COLO829 (cell line): ENCODE results near the gene BBS7.
A peak's percentile ranks its signal among the peaks of the same experiment; 100 is the strongest.

Experiments used
- DNase-seq: peaks from one replicate; pipeline ENCODE4 v3.0.0; 2012; ENCODE audit warnings: low spot score

Gene BBS7

DNA sequence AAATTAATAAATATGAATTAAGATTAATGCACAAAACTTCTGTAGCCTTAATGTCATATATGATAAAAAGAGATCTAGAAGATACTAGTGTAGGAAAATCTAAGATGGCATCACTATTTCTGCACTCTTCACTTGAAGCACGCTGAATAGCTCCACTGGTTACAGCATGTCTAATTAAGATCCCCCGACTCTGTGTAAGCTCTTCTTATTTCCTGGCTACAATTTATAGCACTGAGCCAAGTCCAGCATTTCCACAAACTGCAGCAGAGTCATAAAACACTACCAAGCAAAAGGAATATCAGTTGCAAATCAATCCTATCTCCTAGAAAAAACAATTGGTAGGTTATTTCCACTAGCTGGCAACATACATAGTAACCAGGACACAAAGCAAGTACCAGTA lies 45.3 kb downstream of the BBS7 start:
- no peak for DNase-seq

DNA sequence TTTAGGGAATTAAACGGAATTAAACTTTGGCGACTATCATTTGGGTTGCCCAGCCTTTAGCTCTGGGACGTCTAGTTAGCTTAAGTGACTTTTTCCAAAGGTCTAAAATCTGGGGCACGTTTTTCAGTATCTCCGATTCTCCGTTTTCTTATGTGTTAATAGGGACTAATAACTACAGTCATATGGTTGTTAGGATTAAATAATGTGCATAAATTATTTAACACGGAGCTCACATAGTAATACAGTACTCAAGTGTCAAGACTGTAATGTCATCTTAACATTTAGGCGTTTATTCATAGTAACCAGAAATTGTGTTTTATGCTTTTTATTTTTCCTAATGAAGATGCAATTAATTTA lies 46.1 kb downstream of the BBS7 start:
- no peak for DNase-seq

DNA sequence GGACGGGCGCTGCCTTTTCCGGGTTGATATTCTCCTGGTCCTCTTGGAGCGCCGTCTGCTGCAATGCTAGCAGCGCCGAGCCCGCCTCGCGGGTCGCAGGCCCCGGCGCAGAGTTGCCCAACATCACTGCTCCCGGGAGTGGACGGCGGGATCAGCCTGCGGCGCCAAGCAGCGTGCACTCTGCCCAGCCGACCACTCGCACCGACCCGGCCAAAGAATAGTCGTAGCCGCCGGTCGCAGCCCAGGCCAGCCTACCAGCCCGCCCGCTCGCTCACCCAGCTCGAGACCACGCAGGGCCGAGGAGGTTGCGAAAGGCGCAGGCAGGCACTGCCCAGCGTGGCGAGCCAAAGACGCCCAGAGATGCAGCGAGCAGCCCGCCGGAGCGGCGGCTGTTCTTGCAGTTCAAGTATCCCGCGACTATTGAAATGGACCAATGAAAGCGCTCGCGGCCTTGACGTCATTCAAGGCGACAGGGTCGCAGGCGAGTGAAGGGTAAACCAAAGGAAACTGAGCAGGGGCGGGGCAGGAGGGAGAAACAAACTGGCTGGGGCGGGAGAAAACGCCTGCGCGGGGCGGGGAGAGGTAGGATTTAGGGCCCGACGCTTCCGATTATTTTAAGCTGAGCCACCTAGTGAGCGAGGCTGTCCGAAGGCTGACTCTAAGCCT lies 46.6 kb downstream of the BBS7 start, which contains the start of gene CCNA2:
TSS of gene CCNA2 (minus strand) at position 379 of the 666 bp plus-strand sequence. CDS start at position 124, 255 bp downstream.
- peak; percentile 97 for DNase-seq

GRCh38 chr4:121822796-121823504 lies 47.3 kb downstream of the BBS7 start:
- DNase-seq = no peak

- no peak for DNase-seq
These were observed 48.2 kb downstream of the BBS7 start for GRCh38 chr4:121822047-121822446.

- DNase-seq = no peak
These were observed 50.9 kb downstream of the BBS7 start for GRCh38 chr4:121819216-121819965.

- DNase-seq = no peak
These were observed 52.1 kb downstream of the BBS7 start for GRCh38 chr4:121818215-121818614.

GRCh38 chr4:121817701-121818100 lies 52.6 kb downstream of the BBS7 start:
- no peak for DNase-seq

DNA sequence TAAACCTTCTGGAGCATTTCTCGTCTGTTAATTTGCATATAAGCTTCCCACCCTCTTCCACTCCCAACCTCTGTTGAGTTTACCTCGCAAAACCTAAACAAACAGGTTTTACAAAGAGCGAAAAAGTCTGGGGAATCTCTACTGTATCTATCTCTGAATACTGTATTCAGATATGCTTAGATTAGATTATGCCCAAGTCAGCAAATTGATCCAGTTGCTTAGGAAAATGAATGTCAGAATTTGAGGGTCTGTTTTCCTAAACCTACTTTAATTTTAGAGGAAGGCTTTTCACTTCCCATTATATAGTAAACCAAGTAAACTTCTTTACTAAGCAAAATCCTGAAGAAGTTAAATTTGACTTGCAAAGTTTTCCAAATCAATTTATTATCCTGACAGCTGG lies 53.3 kb downstream of the BBS7 start:
- no peak for DNase-seq

DNA sequence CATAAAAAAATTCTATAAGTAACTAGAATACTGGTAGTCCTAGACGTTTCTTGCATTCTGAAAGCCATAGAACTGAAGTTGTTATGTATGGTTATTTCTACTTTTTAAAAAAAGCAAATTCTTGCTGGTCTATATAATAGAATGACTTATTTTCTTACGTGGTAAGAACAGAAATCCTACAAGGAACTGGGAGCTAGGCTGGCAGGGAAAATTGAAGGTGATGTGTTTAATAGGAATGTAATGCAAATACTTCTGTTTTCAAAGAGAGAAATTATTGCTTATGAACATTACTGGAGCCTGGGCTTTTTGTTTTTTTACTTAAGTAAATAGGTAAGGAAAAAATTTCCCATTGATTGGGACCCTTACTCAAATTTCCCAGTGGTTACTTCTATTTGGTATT lies 55.5 kb downstream of the BBS7 start:
- no peak for DNase-seq

GRCh38 chr4:121811122-121811521 lies 59.2 kb downstream of the BBS7 start:
- no peak for DNase-seq

DNA sequence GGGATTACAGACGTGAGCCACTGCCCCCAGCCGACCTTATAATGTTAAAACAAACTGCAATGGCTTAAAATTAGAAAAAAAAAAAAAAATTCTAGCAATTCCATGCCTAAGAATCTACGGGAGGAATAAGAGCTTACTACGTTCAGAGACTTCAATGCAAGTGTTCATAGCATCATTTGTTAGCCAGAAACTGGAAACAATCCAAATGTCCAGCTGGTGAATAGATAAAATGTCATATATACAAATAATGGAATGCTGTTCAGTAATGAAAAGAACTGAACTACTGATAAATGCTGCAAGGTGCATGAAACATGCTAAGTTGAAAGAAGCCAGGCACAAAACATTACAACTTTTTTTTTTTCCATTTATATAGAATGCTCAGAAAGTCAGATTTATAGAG lies 63.9 kb downstream of the BBS7 start:
- DNase-seq = no peak

- DNase-seq = no peak
These were observed 68.6 kb downstream of the BBS7 start for GRCh38 chr4:121801715-121802075.

- DNase-seq = peak; percentile 92
These were observed 69.1 kb downstream of the BBS7 start, which contains the start of gene EXOSC9 for GRCh38 chr4:121800961-121801714. Gene EXOSC9, plus strand, starts transcription at chr4:121801323. Its CDS starts 102 bp downstream, at chr4:121801425.

GRCh38 chr4:121800638-121800960 lies 69.7 kb downstream of the BBS7 start:
- DNase-seq = no peak

DNA sequence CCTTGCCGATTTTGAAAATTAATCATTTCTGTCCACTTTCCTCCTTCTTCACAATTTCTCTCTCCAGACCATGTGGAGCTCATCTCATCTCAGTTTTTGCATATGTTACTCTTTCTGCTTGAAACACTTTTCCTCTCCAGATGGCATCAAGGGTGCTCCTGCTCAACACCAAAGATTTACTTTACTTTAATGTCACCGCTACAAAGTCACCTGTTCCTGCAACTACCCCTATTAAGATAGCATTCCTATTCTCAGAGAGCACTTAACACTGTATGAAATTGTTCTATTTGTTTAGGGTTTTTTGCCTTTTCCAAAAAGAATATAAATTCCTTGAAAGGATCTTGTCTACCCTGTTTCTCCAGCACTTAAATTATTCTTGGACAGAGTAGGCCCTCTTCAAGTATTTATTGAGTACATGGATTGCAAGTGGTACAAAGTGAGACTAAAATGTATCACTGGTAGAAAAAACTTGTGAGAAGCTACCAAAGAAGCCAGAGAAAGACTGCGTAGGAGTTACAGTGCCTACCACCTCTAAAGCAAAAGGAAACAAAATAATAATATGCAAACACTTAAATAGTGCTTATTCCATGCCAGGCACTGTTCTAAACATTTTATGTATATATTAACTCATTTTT lies 70.3 kb downstream of the BBS7 start:
- DNase-seq = no peak

DNA sequence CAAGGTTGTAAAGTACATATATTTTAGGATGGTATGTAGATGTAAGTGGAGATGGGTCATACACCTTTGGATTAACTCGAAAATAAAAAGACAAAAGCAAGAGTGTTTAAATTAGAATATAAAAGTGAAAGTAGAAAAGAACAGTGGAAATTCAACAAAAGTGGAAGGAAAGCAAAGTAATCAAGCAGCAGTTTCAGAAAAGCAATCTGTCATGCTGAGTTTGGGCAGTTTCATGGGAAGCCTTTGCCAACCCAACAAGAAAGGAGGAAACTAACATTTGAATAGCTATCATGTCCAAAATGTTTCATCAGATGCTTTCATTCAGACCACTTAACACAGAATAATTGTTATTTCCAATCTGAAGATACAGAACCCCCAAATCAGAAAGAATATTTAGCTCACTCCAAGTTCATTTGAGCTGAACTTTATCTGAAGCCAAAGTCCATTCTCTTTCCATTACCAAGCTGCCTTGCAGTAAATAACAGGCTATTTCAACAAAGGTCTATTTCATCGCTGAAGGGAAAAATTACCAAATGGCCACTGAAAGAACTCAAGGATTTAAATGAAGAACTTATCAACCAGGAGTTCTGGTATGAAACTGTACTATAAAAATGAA lies 71.0 kb downstream of the BBS7 start:
- no peak for DNase-seq

DNA sequence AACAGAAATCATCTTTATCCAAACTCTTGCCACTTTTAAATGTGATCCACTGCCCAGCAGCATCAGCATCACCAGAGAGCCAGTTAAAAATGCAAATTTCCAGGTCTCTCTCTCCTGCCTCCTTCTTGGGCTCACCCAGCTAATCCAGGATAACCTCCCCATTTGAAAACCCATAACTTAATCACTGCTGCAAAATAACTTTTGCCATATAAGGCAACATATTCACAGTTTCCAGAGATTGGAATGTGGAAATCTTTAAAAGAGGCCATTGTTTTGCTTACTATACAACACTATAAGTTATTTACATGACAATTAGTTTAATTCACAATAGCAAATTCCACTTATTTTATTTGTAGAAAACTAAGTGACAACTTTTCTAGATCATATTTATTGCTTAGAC lies 74.0 kb downstream of the BBS7 start:
- DNase-seq = no peak

DNA sequence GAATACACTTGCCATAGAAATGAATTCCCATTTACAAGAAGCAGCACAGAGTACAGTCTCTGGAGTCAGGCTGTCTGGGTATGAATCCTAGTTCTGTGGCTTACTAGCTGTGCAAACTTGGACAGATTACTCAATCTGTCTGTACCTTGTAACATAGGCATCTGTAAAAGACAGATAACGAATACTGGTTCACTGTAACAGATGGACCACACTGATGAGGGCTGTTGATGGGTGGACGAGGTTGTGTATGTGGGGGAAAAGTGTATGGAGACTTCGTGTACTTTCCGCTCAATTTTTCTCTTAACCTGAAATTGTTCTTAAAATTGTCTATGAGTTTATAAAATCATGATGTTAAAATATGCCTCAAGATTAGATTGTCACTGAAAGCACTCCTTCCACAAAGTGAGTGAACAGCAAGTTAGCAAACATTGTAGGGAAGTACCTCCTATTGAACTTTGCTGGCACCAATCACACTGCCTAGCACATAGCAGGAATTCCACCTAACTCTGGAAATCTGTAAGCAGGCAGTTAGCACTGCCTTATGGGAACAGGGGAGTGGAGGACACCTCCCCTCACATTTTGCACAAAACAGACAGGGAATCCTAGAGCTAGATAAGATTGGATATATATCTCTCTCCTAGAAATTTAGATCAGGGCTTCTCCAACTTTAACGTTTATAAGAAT lies 75.6 kb downstream of the BBS7 start:
- no peak for DNase-seq

- DNase-seq = no peak
These were observed 77.3 kb downstream of the BBS7 start for GRCh38 chr4:121792966-121793365.

DNA sequence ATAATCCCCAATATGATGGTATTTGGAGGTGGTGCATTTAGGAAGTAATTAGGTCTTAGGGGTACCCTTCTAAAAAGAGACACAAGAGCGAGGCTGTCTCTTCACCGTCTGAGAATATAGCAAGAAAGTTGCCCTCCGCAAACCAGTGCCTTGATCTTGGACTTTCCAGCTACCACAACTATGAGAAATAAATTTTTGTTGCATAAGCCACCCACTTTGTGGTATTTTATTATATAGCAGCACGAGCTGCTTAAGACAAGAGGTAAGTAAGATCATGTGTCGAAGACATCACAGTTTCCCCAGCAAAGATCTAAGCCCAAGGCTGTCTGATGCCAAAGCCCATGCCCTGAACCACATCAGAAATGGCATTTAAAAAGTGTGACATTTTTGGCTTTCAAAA lies 78.8 kb downstream of the BBS7 start:
- no peak for DNase-seq
